GM12865 (cell line): ENCODE measurements around the gene SVIL.

Experiments used
- DNase-seq: peaks from one replicate; pipeline ENCODE4 v3.0.0; 2010; ENCODE audit warnings: low read depth
- H3K4me3 ChIP-seq: 2 replicates; pipeline ENCODE4 v1.5.1; 2011; ENCODE audit warnings: mild to moderate bottlenecking, low read depth, low read length, control low read depth
- CTCF ChIP-seq: IDR thresholded peaks from 2 replicates; pipeline ENCODE4 v1.5.1; 2011; ENCODE audit warnings: low read length, control low read depth, low read depth, inconsistent platforms; ENCODE audit not compliant: insufficient read depth; ENCODE audit errors: missing control alignments

SVIL gene

GRCh38 chr10:29671228-29671780 lies 36.5 kb upstream of the SVIL start:
- no peak for DNase-seq
- H3K4me3 ChIP-seq: no peak overlapping the region

GRCh38 chr10:29670761-29671160 lies 36.0 kb upstream of the SVIL start:
- TF ChIP-seq CTCF: no peak
- no peak overlapping the region for H3K4me3 ChIP-seq
- DNase-seq: no peak

More at GRCh38 chr10:29671228-29671780, 36.5 kb upstream of the SVIL start:
- no peak for TF ChIP-seq CTCF

GRCh38 chr10:29669149-29669548 lies 34.4 kb upstream of the SVIL start:
- DNase-seq: no peak
- H3K4me3 ChIP-seq: no peak overlapping the region
- no peak for TF ChIP-seq CTCF

GRCh38 chr10:29668628-29669027 lies 33.9 kb upstream of the SVIL start:
- no peak overlapping the region for H3K4me3 ChIP-seq
- DNase-seq: no peak

GRCh38 chr10:29667191-29667590 lies 32.4 kb upstream of the SVIL start:
- TF ChIP-seq CTCF: no peak
- H3K4me3 ChIP-seq: no peak overlapping the region
- no peak for DNase-seq

More at GRCh38 chr10:29668628-29669027, 33.9 kb upstream of the SVIL start:
- no peak for TF ChIP-seq CTCF

- no peak overlapping the region for H3K4me3 ChIP-seq
- no peak for TF ChIP-seq CTCF
- no peak for DNase-seq
Measured at GRCh38 chr10:29666201-29666600, 31.4 kb upstream of the SVIL start.

GRCh38 chr10:29663718-29664117 lies 28.9 kb upstream of the SVIL start:
- TF ChIP-seq CTCF: no peak
- H3K4me3 ChIP-seq: no peak overlapping the region
- no peak for DNase-seq
